ENCODE results near the gene IQSEC1.
A peak's percentile ranks its signal among the peaks of the same experiment; 100 is the strongest.

Gene IQSEC1

DNA sequence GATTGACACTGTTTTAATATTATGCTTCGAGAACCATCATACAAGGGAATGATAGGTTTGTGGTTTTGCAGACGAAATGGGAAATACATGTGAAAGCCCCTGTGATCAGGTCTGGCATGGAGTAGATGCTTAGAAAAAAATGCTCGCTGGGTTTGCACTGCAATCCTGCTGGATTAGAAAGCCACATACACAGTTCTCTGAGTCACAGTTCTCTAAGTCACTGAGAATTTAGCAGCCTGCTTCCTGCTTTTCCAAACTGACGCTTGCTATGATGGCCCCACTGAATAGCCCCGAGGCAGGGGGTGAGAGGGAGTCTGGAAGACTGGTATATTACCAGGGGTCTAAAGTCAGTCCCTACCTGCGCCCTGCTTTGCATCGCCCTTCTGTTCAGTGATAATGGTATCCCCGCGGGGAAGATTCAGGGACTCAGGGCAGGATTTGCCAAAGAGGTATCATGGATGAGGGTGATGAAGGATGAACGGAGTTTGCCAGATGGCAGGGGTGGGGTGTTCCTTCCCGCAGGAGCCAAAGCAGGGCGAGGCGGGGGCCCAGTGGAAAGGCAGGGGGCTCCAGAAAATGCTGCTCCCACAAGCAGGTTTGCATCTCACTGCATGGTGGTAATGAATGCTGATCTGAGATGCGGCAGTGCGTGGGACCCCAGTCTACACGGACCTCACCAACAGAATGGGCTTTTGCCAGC, 82.3 kb downstream of the IQSEC1 start:
- no peak overlapping the region for H2BK120ac ChIP-seq (ENCODE audit: low read depth, low read length)
- peaks cover 30% of the 10 kb centered on the region for H3K4me1 ChIP-seq (ENCODE audit: control insufficient read depth, insufficient read depth, low read depth, low read length)
- peaks cover 0 to 4% of the 10 kb centered on the region in 2 experiments for H3K36me3 ChIP-seq (ENCODE audit: control insufficient read depth in 1 of 2, insufficient read depth in 2 of 2, low read depth in 1 of 2, low read length in 2 of 2)
- H3K23ac ChIP-seq (ENCODE audit: low read length in 2 of 2), result no peak overlapping the region
- H3K4me2 ChIP-seq (ENCODE audit: low read length, poor library complexity, severe bottlenecking), result no peak overlapping the region
- H3K4me3 ChIP-seq (ENCODE audit: insufficient read depth in 1 of 2, low read depth in 1 of 2, low read length in 2 of 2), result no peak overlapping the region
- H3K9ac ChIP-seq (ENCODE audit: low read length), result peak overlapping the region; percentile 46
- peak overlapping the region in 1 of 2 experiments; percentile 64 for H2BK12ac ChIP-seq (ENCODE audit: low read length in 2 of 2)
- no peak overlapping the region for H3K14ac ChIP-seq (ENCODE audit: low read length in 2 of 2)
- H3K18ac ChIP-seq (ENCODE audit: low read depth in 1 of 2, low read length in 2 of 2), result no peak overlapping the region
- no peak overlapping the region for H2BK15ac ChIP-seq (ENCODE audit: low read depth, poor library complexity, severe bottlenecking)
- no peak overlapping the region for H2AK5ac ChIP-seq (ENCODE audit: low read length, severe bottlenecking)
- H4K91ac ChIP-seq (ENCODE audit: low read length), result no peak overlapping the region
- H3K27me3 ChIP-seq (ENCODE audit: control insufficient read depth in 1 of 2, insufficient read depth in 1 of 2, low read length in 2 of 2), result no peaks in the 10 kb centered on the region
- no peak overlapping the region for H2BK5ac ChIP-seq (ENCODE audit: low read depth, low read length, poor library complexity, severe bottlenecking)
- no peak overlapping the region for H3K4ac ChIP-seq (ENCODE audit: low read depth in 1 of 2, low read length in 2 of 2)
- H2AFZ ChIP-seq (ENCODE audit: low read depth, low read length), result no peak overlapping the region
- DNase-seq, result peak; percentile 88
- peak overlapping the region; percentile 24 for H3K27ac ChIP-seq (ENCODE audit: low read length, poor library complexity, severe bottlenecking)
- H4K8ac ChIP-seq (ENCODE audit: low read length), result peak overlapping the region; percentile 33
- no peaks in the 10 kb centered on the region for H3K9me3 ChIP-seq (ENCODE audit: control insufficient read depth, low read length)
- H3K79me1 ChIP-seq (replicated peaks; ENCODE audit: low read length, poor library complexity, severe bottlenecking), result peaks cover 15% of the 10 kb centered on the region
- WGBS, result 68% methylated on average over 16 of the region's 16 CpGs

- WGBS, result 80% methylated on average over 5 of the region's 5 CpGs
- H3K14ac ChIP-seq (ENCODE audit: low read length in 2 of 2), result no peak overlapping the region
- no peak overlapping the region for H2BK120ac ChIP-seq (ENCODE audit: low read depth, low read length)
- H3K18ac ChIP-seq (ENCODE audit: low read depth in 1 of 2, low read length in 2 of 2), result no peak overlapping the region
- H3K9ac ChIP-seq (ENCODE audit: low read length), result peak overlapping the region; percentile 46
- peaks cover 30% of the 10 kb centered on the region for H3K4me1 ChIP-seq (ENCODE audit: control insufficient read depth, insufficient read depth, low read depth, low read length)
- no peak overlapping the region for H2AK5ac ChIP-seq (ENCODE audit: low read length, severe bottlenecking)
- no peaks in the 10 kb centered on the region for H3K9me3 ChIP-seq (ENCODE audit: control insufficient read depth, low read length)
- no peak overlapping the region for H2BK12ac ChIP-seq (ENCODE audit: low read length in 2 of 2)
- no peak overlapping the region for H4K91ac ChIP-seq (ENCODE audit: low read length)
- no peak overlapping the region for H3K4me2 ChIP-seq (ENCODE audit: low read length, poor library complexity, severe bottlenecking)
- no peak overlapping the region for H2AFZ ChIP-seq (ENCODE audit: low read depth, low read length)
- H4K8ac ChIP-seq (ENCODE audit: low read length), result no peak overlapping the region
- H3K27me3 ChIP-seq (ENCODE audit: control insufficient read depth in 1 of 2, insufficient read depth in 1 of 2, low read length in 2 of 2), result no peaks in the 10 kb centered on the region
- H2BK5ac ChIP-seq (ENCODE audit: low read depth, low read length, poor library complexity, severe bottlenecking), result no peak overlapping the region
- no peak overlapping the region for H2BK15ac ChIP-seq (ENCODE audit: low read depth, poor library complexity, severe bottlenecking)
- H3K4ac ChIP-seq (ENCODE audit: low read depth in 1 of 2, low read length in 2 of 2), result no peak overlapping the region
- no peak overlapping the region for H3K4me3 ChIP-seq (ENCODE audit: insufficient read depth in 1 of 2, low read depth in 1 of 2, low read length in 2 of 2)
- H3K23ac ChIP-seq (ENCODE audit: low read length in 2 of 2), result no peak overlapping the region
- peaks cover 17% of the 10 kb centered on the region for H3K79me1 ChIP-seq (replicated peaks; ENCODE audit: low read length, poor library complexity, severe bottlenecking)
- H3K36me3 ChIP-seq (ENCODE audit: control insufficient read depth in 1 of 2, insufficient read depth in 2 of 2, low read depth in 1 of 2, low read length in 2 of 2), result peaks cover 0 to 4% of the 10 kb centered on the region in 2 experiments
- DNase-seq, result peak; percentile 62
- H3K27ac ChIP-seq (ENCODE audit: low read length, poor library complexity, severe bottlenecking), result peak overlapping the region; percentile 19
These were observed 82.9 kb downstream of the IQSEC1 start for GRCh38 chr3:12990306-12990705.

- Histone ChIP-seq H3K4me1 (ENCODE audit: control insufficient read depth, insufficient read depth, low read depth, low read length) (peaks cover 28% of the 10 kb centered on the region), H3K18ac (ENCODE audit: low read depth in 1 of 2, low read length in 2 of 2) (no peak overlapping the region), H3K4ac (ENCODE audit: low read depth in 1 of 2, low read length in 2 of 2) (no peak overlapping the region), H3K4me3 (ENCODE audit: insufficient read depth in 1 of 2, low read depth in 1 of 2, low read length in 2 of 2) (no peak overlapping the region), H3K9me3 (ENCODE audit: control insufficient read depth, low read length) (no peaks in the 10 kb centered on the region), H2BK120ac (ENCODE audit: low read depth, low read length) (no peak overlapping the region), H4K8ac (ENCODE audit: low read length) (no peak overlapping the region), H3K14ac (ENCODE audit: low read length in 2 of 2) (no peak overlapping the region), H3K36me3 (ENCODE audit: control insufficient read depth in 1 of 2, insufficient read depth in 2 of 2, low read depth in 1 of 2, low read length in 2 of 2) (peaks cover 0 to 4% of the 10 kb centered on the region in 2 experiments), H2AFZ (ENCODE audit: low read depth, low read length) (no peak overlapping the region), H3K27ac (ENCODE audit: low read length, poor library complexity, severe bottlenecking) (no peak overlapping the region), H3K9ac (ENCODE audit: low read length) (no peak overlapping the region), H2BK15ac (ENCODE audit: low read depth, poor library complexity, severe bottlenecking) (no peak overlapping the region), H3K27me3 (ENCODE audit: control insufficient read depth in 1 of 2, insufficient read depth in 1 of 2, low read length in 2 of 2) (no peaks in the 10 kb centered on the region), H2AK5ac (ENCODE audit: low read length, severe bottlenecking) (no peak overlapping the region), H4K91ac (ENCODE audit: low read length) (peak overlapping the region; percentile 25), H3K4me2 (ENCODE audit: low read length, poor library complexity, severe bottlenecking) (no peak overlapping the region), H3K79me1 (replicated peaks; ENCODE audit: low read length, poor library complexity, severe bottlenecking) (peaks cover 21% of the 10 kb centered on the region), H3K23ac (ENCODE audit: low read length in 2 of 2) (no peak overlapping the region), H2BK12ac (ENCODE audit: low read length in 2 of 2) (peak overlapping the region in 1 of 2 experiments; percentile 18), H2BK5ac (ENCODE audit: low read depth, low read length, poor library complexity, severe bottlenecking) (no peak overlapping the region)
- DNase-seq, result no peak
- WGBS, result 96% methylated on average over 4 of the region's 5 CpGs
These were observed 84.3 kb downstream of the IQSEC1 start for GRCh38 chr3:12988728-12989454.

DNA sequence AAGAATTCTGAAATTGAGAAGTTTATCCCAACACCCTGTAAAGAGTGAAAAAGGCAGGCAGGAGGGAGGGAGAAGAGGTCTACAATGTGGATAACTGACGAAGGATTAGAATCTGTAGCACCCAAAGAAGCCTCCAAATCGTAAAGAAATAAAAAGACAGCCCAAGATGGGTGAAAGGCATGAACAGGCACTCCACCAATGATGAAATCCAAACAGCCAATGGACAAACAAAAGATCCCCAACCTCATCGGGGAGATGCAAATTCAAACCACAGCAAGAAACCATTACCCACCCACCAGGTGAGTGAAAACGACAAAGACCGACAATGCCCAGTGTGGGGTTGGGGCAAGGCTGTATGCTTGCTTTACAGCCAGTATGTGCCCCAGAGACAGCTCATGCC, 85.6 kb downstream of the IQSEC1 start:
- no peak overlapping the region for H3K18ac ChIP-seq (ENCODE audit: low read depth in 1 of 2, low read length in 2 of 2)
- no peaks in the 10 kb centered on the region for H3K9me3 ChIP-seq (ENCODE audit: control insufficient read depth, low read length)
- H4K8ac ChIP-seq (ENCODE audit: low read length), result no peak overlapping the region
- H2AK5ac ChIP-seq (ENCODE audit: low read length, severe bottlenecking), result no peak overlapping the region
- H3K36me3 ChIP-seq (ENCODE audit: control insufficient read depth in 1 of 2, insufficient read depth in 2 of 2, low read depth in 1 of 2, low read length in 2 of 2), result peaks cover 0 to 4% of the 10 kb centered on the region in 2 experiments
- no peak overlapping the region for H3K4me2 ChIP-seq (ENCODE audit: low read length, poor library complexity, severe bottlenecking)
- peaks cover 0 to 2% of the 10 kb centered on the region in 2 experiments for H3K27me3 ChIP-seq (ENCODE audit: control insufficient read depth in 1 of 2, insufficient read depth in 1 of 2, low read length in 2 of 2)
- H3K27ac ChIP-seq (ENCODE audit: low read length, poor library complexity, severe bottlenecking), result no peak overlapping the region
- peaks cover 27% of the 10 kb centered on the region for H3K79me1 ChIP-seq (replicated peaks; ENCODE audit: low read length, poor library complexity, severe bottlenecking)
- no peak overlapping the region for H4K91ac ChIP-seq (ENCODE audit: low read length)
- H2BK15ac ChIP-seq (ENCODE audit: low read depth, poor library complexity, severe bottlenecking), result no peak overlapping the region
- no peak for DNase-seq
- H3K14ac ChIP-seq (ENCODE audit: low read length in 2 of 2), result no peak overlapping the region
- 97% methylated on average over 4 of the region's 5 CpGs for WGBS
- H2BK120ac ChIP-seq (ENCODE audit: low read depth, low read length), result no peak overlapping the region
- no peak overlapping the region for H3K23ac ChIP-seq (ENCODE audit: low read length in 2 of 2)
- H2BK5ac ChIP-seq (ENCODE audit: low read depth, low read length, poor library complexity, severe bottlenecking), result no peak overlapping the region
- H2BK12ac ChIP-seq (ENCODE audit: low read length in 2 of 2), result no peak overlapping the region
- H3K4me3 ChIP-seq (ENCODE audit: insufficient read depth in 1 of 2, low read depth in 1 of 2, low read length in 2 of 2), result no peak overlapping the region
- H3K4me1 ChIP-seq (ENCODE audit: control insufficient read depth, insufficient read depth, low read depth, low read length), result peaks cover 22% of the 10 kb centered on the region
- H3K9ac ChIP-seq (ENCODE audit: low read length), result no peak overlapping the region
- no peak overlapping the region for H2AFZ ChIP-seq (ENCODE audit: low read depth, low read length)
- no peak overlapping the region for H3K4ac ChIP-seq (ENCODE audit: low read depth in 1 of 2, low read length in 2 of 2)

All from mesenchymal stem cell (in vitro differentiated cells and primary cell).